NCI-H446 (cell line): ENCODE results near the gene AKT1.
A peak's percentile ranks its signal among the peaks of the same experiment; 100 is the strongest.

Experiments
- DNase-seq, 2 experiments: peaks; one replicate each; lab custom pipeline; 2025; lab: John Stamatoyannopoulos, UW

The AKT1 gene

GRCh38 chr14:104723651-104724406 is 71.7 kb downstream of the AKT1 start, which contains the start of gene ADSS1:
Gene ADSS1 (plus strand): TSS chr14:104724229. CDS start chr14:104724271, 42 bp downstream.
- peak in 1 of 2 experiments; percentile 64 for DNase-seq

GRCh38 chr14:104722938-104723650 is 72.5 kb downstream of the AKT1 start:
- DNase-seq: no peak

DNA sequence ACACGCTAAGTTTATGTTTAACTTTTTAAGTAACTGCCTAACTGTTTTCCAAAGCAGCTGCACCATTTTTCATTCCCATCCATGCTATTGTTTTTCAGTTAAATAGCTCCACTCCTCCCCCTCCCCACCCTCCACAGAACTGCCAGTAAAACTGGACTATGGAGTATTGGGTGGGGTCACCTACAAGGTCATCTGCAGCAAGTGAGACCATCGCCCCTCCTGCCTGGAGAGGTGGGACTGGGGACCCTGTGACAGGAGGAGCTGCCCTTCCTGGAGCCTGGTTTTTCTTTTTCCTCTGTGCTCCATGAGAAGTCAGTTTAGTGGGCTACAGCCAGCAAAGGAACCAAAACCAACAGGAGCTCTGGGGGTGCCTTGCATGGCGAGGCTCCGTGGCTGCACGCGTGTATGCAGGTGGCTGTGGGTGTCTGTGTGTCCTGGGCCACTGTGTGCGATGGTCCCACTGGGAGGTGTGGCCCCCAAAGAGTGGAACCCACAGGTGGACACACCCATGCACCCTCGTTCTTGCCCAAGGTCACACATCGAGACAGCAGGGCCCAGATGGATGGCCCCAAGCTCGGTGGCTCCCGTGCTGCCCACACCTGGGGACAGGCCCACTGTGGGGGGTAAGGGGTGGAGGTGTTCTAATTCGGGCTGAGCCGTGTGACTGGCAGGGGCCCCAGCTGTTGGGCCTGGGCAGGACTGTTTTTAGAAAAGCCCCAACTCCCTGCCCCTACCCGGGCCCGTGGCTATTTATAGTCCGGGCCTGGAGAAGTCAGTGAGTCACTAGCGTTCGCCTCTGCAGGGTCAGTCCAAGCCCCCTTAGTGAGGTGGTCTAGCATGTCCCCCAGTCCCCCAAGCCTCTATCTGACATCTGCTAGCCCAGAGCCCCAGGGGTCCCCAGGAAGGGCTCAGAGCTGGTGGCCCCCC is 73.8 kb downstream of the AKT1 start:
- no peak for DNase-seq
